ENCODE data around the gene HGFAC. TPM values are rescaled to one million over a fixed set of nuclear protein-coding genes. Genes with fewer than 3 reads are reported as not detected.
"Not testable (repeated sequence)": the region's sequence is repeated elsewhere in the genome, so short reads cannot be mapped to it uniquely, and the experiment has no call there.

HGFAC gene
- total RNA-seq, 1 experiment from 2014 or later = 0.04 TPM

GRCh38 chr4:3409571-3410091 is 32.1 kb upstream of the HGFAC start:
- no TSS peak for BruUV-seq (replicated peaks)
- Histone ChIP-seq H3K4me3 (ENCODE audit: low read length) (no peak overlapping the region), H4K20me1 (ENCODE audit: low read length) (no peaks in the 10 kb centered on the region), H2AFZ (ENCODE audit: low read length) (no peak overlapping the region), H3F3A (ENCODE audit: low read length, unreplicated experiment) (no peaks in the 10 kb centered on the region), H3K79me2 (ENCODE audit: low read length) (no peaks in the 10 kb centered on the region), H3K9me3 (ENCODE audit: low read length) (no peaks in the 10 kb centered on the region), H3K27me3 (ENCODE audit: low read length) (no peaks in the 10 kb centered on the region), H3K9ac (ENCODE audit: low read length) (no peak overlapping the region), H3K9me2 (replicated peaks; ENCODE audit: low read length) (no peaks in the 10 kb centered on the region), H3K4me1 (ENCODE audit: insufficient read depth, low read length) (no peaks in the 10 kb centered on the region), H3K4me2 (ENCODE audit: low read length) (no peak overlapping the region), H3K27ac (ENCODE audit: low read length) (no peak overlapping the region), H3K36me3 (ENCODE audit: low read depth, low read length) (no peaks in the 10 kb centered on the region)
- POLR2A ChIA-PET (ENCODE audit: unreplicated experiment) = no interaction called here
- no peak for DNase-seq
- intact Hi-C loops (cut with micrococcal nuclease) = no loop called here
- CTCF ChIA-PET = no interaction called here
- TF ChIP-seq EZH2 (IDR thresholded peaks at IDR 0.05; ENCODE audit: low read length, unreplicated experiment) (no peak), EZH2phosphoT487 (IDR thresholded peaks at IDR 0.05; ENCODE audit: borderline replicate concordance, low read length) (no peak)
- TF ChIP-seq, protein P1, sequence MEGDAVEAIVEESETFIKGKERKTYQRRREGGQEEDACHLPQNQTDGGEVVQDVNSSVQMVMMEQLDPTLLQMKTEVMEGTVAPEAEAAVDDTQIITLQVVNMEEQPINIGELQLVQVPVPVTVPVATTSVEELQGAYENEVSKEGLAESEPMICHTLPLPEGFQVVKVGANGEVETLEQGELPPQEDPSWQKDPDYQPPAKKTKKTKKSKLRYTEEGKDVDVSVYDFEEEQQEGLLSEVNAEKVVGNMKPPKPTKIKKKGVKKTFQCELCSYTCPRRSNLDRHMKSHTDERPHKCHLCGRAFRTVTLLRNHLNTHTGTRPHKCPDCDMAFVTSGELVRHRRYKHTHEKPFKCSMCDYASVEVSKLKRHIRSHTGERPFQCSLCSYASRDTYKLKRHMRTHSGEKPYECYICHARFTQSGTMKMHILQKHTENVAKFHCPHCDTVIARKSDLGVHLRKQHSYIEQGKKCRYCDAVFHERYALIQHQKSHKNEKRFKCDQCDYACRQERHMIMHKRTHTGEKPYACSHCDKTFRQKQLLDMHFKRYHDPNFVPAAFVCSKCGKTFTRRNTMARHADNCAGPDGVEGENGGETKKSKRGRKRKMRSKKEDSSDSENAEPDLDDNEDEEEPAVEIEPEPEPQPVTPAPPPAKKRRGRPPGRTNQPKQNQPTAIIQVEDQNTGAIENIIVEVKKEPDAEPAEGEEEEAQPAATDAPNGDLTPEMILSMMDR (conservative IDR thresholded peaks at IDR 0.05; ENCODE audit: low read depth, low read length) = no peak
- ATAC-seq = no peak

GRCh38 chr4:3410401-3411135 is 31.2 kb upstream of the HGFAC start:
- Histone ChIP-seq H3K27ac (ENCODE audit: low read length) (no peak overlapping the region), H2AFZ (ENCODE audit: low read length) (no peak overlapping the region), H3K9me3 (ENCODE audit: low read length) (no peaks in the 10 kb centered on the region), H3F3A (ENCODE audit: low read length, unreplicated experiment) (no peaks in the 10 kb centered on the region), H3K4me2 (ENCODE audit: low read length) (no peak overlapping the region), H3K9me2 (replicated peaks; ENCODE audit: low read length) (no peaks in the 10 kb centered on the region), H3K9ac (ENCODE audit: low read length) (no peak overlapping the region), H3K4me3 (ENCODE audit: low read length) (no peak overlapping the region), H3K36me3 (ENCODE audit: low read depth, low read length) (no peaks in the 10 kb centered on the region), H3K4me1 (ENCODE audit: insufficient read depth, low read length) (no peaks in the 10 kb centered on the region), H3K27me3 (ENCODE audit: low read length) (no peaks in the 10 kb centered on the region), H4K20me1 (ENCODE audit: low read length) (no peaks in the 10 kb centered on the region), H3K79me2 (ENCODE audit: low read length) (no peaks in the 10 kb centered on the region)
- ATAC-seq = no peak
- DNase-seq = no peak
- TF ChIP-seq, protein P1 (conservative IDR thresholded peaks at IDR 0.05; ENCODE audit: low read depth, low read length) = no peak
- no peak for TF ChIP-seq EZH2phosphoT487 (IDR thresholded peaks at IDR 0.05; ENCODE audit: borderline replicate concordance, low read length)
- no peak for TF ChIP-seq EZH2 (IDR thresholded peaks at IDR 0.05; ENCODE audit: low read length, unreplicated experiment)
- intact Hi-C loops (cut with micrococcal nuclease) = no loop called here
- no TSS peak for BruUV-seq (replicated peaks)
- ChIA-PET POLR2A (ENCODE audit: unreplicated experiment) (no interaction called here), CTCF (no interaction called here)

DNA sequence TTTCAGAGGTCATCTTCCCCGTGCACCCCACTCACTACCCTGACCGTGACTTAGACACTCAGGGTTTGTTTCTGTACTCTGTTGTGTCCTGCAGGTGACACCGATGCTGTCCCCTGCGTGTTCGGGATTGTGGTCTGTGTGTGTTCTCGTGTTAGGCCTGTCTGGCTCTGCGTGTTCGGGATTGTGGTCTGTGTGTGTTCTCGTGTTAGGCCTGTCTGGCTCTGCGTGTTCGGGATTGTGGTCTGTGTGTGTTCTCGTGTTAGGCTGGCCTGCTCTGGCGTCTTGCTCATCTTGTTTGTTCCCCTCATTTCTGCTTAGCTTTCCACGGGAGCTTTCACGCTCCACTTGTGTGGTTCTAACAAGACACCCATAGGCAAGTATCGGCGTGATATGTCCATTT is 30.6 kb upstream of the HGFAC start:
- H3K36me3 ChIP-seq (ENCODE audit: low read depth, low read length); DNase-seq; H3K4me2 ChIP-seq (ENCODE audit: low read length); intact Hi-C loops (cut with micrococcal nuclease); ATAC-seq; H3K27ac ChIP-seq (ENCODE audit: low read length); H3K4me3 ChIP-seq (ENCODE audit: low read length); H3K27me3 ChIP-seq (ENCODE audit: low read length); H3K9me3 ChIP-seq (ENCODE audit: low read length); H3K79me2 ChIP-seq (ENCODE audit: low read length); H2AFZ ChIP-seq (ENCODE audit: low read length); H3K4me1 ChIP-seq (ENCODE audit: insufficient read depth, low read length); H3K9ac ChIP-seq (ENCODE audit: low read length); POLR2A ChIA-PET (ENCODE audit: unreplicated experiment); CTCF ChIA-PET; H3F3A ChIP-seq (ENCODE audit: low read length, unreplicated experiment); BruUV-seq (replicated peaks); H4K20me1 ChIP-seq (ENCODE audit: low read length); H3K9me2 ChIP-seq (replicated peaks; ENCODE audit: low read length): not testable (repeated sequence)
